Astrocyte (in vitro differentiated cells and primary cell): ENCODE measurements around the gene PTPRT. TPM values are rescaled to one million over a fixed set of nuclear protein-coding genes. Genes with fewer than 3 reads are reported as not detected.

Experiments used
- DNase-seq: peaks from one replicate; pipeline ENCODE4 v3.0.0-alpha.2; 2010; ENCODE audit warnings: low read depth
- FAIRE-seq: peaks from 2 replicates; lab custom pipeline; 2011; peaks lifted over from hg19 to GRCh38; lab: Jason Lieb, UNC
- H2AFZ ChIP-seq: 2 replicates; pipeline ENCODE4 v1.6.0; 2012; ENCODE audit warnings: low read depth, low read length, inconsistent platforms
- H3K27ac ChIP-seq: 2 replicates; pipeline ENCODE4 v1.5.1; 2011; ENCODE audit warnings: low read depth, low read length, inconsistent platforms
- H3K27me3 ChIP-seq: 2 replicates; pipeline ENCODE4 v1.6.0; 2011; ENCODE audit warnings: low read length, inconsistent platforms; ENCODE audit not compliant: insufficient read depth
- H3K36me3 ChIP-seq: 2 replicates; pipeline ENCODE4 v1.5.1; 2011; ENCODE audit warnings: low read length, inconsistent platforms; ENCODE audit not compliant: insufficient read depth
- H3K4me1 ChIP-seq: 2 replicates; pipeline ENCODE4 v1.5.1; 2011; ENCODE audit warnings: low read length, inconsistent platforms; ENCODE audit not compliant: insufficient read depth
- H3K4me2 ChIP-seq: 2 replicates; pipeline ENCODE4 v1.6.0; 2012; ENCODE audit warnings: low read length, inconsistent platforms
- H3K4me3 ChIP-seq: 2 replicates; pipeline ENCODE4 v1.5.1; 2011; ENCODE audit warnings: low read depth, mild to moderate bottlenecking, low read length, inconsistent platforms; ENCODE audit not compliant: insufficient read depth
- H3K79me2 ChIP-seq: 2 replicates; pipeline ENCODE4 v1.6.0; 2012; ENCODE audit warnings: mild to moderate bottlenecking, low read length, inconsistent platforms; ENCODE audit not compliant: insufficient read depth
- H3K9ac ChIP-seq: 2 replicates; pipeline ENCODE4 v1.6.0; 2012; ENCODE audit warnings: mild to moderate bottlenecking, low read length, inconsistent platforms
- H3K9me3 ChIP-seq: 2 replicates; pipeline ENCODE4 v1.5.1; 2012; ENCODE audit warnings: low read depth, mild to moderate bottlenecking, low read length, inconsistent platforms; ENCODE audit not compliant: insufficient read depth
- H4K20me1 ChIP-seq: 2 replicates; pipeline ENCODE4 v1.6.0; 2012; ENCODE audit warnings: low read length, inconsistent platforms; ENCODE audit not compliant: insufficient read depth
- H3K27ac Mint-ChIP-seq: one replicate; pipeline ENCODE4 v1.8.0; 2021; ENCODE audit warnings: mild to moderate bottlenecking, mixed read lengths; ENCODE audit not compliant: unreplicated experiment
- H3K27me3 Mint-ChIP-seq: one replicate; pipeline ENCODE4 v1.8.0; 2021; ENCODE audit warnings: low read depth, mixed read lengths; ENCODE audit not compliant: unreplicated experiment
- H3K36me3 Mint-ChIP-seq: one replicate; pipeline ENCODE4 v1.8.0; 2021; ENCODE audit warnings: low read depth, mixed read lengths; ENCODE audit not compliant: unreplicated experiment
- H3K4me1 Mint-ChIP-seq: one replicate; pipeline ENCODE4 v1.8.0; 2021; ENCODE audit warnings: low read depth, mixed read lengths; ENCODE audit not compliant: unreplicated experiment
- H3K4me3 Mint-ChIP-seq: one replicate; pipeline ENCODE4 v1.8.0; 2021; ENCODE audit warnings: mild to moderate bottlenecking, moderate library complexity, mixed read lengths; ENCODE audit not compliant: unreplicated experiment
- H3K9me3 Mint-ChIP-seq: one replicate; pipeline ENCODE4 v1.8.0; 2021; ENCODE audit warnings: mild to moderate bottlenecking, mixed read lengths; ENCODE audit not compliant: unreplicated experiment
- CTCF ChIP-seq: IDR thresholded peaks from 2 replicates; pipeline ENCODE4 v1.5.1; 2011; ENCODE audit warnings: low read depth, mild to moderate bottlenecking, inconsistent platforms, low read length, moderate library complexity; ENCODE audit not compliant: insufficient read depth
- EZH2 ChIP-seq: IDR thresholded peaks from 2 replicates; pipeline ENCODE4 v1.6.1; 2012; ENCODE audit warnings: mild to moderate bottlenecking, low read length, inconsistent platforms; ENCODE audit not compliant: insufficient read depth
- total RNA-seq: library from RNA; stranded (reverse); gene quantifications from 2 replicates; pipeline ENCODE4 v1.2.1, GENCODE V29; 2021

PTPRT gene
- total RNA-seq, 1 donor from 2014 or later: 0.25 TPM

- Histone ChIP-seq H3K4me1 (no peaks in the 10 kb centered on the region), H3K27me3 (no peaks in the 10 kb centered on the region), H3K36me3 (no peaks in the 10 kb centered on the region), H3K9ac (no peak overlapping the region), H4K20me1 (no peaks in the 10 kb centered on the region), H3K4me3 (no peak overlapping the region), H2AFZ (no peak overlapping the region), H3K9me3 (peaks cover 3% of the 10 kb centered on the region), H3K4me2 (no peak overlapping the region), H3K79me2 (no peaks in the 10 kb centered on the region), H3K27ac (no peak overlapping the region)
- DNase-seq (no peak), FAIRE-seq (no peak)
- no peak for TF ChIP-seq EZH2
- no peak for TF ChIP-seq CTCF
- Mint-ChIP-seq H3K4me3 (no peak overlapping the region), H3K9me3 (peaks cover 8% of the 10 kb centered on the region), H3K36me3 (no peaks in the 10 kb centered on the region), H3K4me1 (no peaks in the 10 kb centered on the region), H3K27me3 (no peaks in the 10 kb centered on the region), H3K27ac (no peak overlapping the region)
Observed at GRCh38 chr20:42474646-42475045, 715.1 kb downstream of the PTPRT start.

GRCh38 chr20:42472198-42472597, 717.5 kb downstream of the PTPRT start:
- no peaks in the 10 kb centered on the region for H3K4me1 ChIP-seq

More at GRCh38 chr20:42472198-42472597, 717.5 kb downstream of the PTPRT start:
- Mint-ChIP-seq H3K27me3 (no peaks in the 10 kb centered on the region), H3K27ac (no peak overlapping the region), H3K36me3 (no peaks in the 10 kb centered on the region), H3K4me3 (no peak overlapping the region), H3K9me3 (peaks cover 8% of the 10 kb centered on the region), H3K4me1 (no peaks in the 10 kb centered on the region)
- no peaks in the 10 kb centered on the region for H3K79me2 ChIP-seq
- FAIRE-seq: no peak
- TF ChIP-seq EZH2 (no peak), CTCF (no peak)
- no peaks in the 10 kb centered on the region for H3K36me3 ChIP-seq
- no peak overlapping the region for H3K9ac ChIP-seq
- H3K4me2 ChIP-seq: no peak overlapping the region
- H3K27me3 ChIP-seq: no peaks in the 10 kb centered on the region
- no peaks in the 10 kb centered on the region for H4K20me1 ChIP-seq
- H3K4me3 ChIP-seq: no peak overlapping the region
- no peak for DNase-seq
- H3K9me3 ChIP-seq: peaks cover 3% of the 10 kb centered on the region
- H2AFZ ChIP-seq: no peak overlapping the region
- H3K27ac ChIP-seq: no peak overlapping the region
